Inflammatory macrophage treated with lipopolysaccharide for 1 hour (primary cell): Measurements from ENCODE around the gene PPP1R13B.

Experiments used
- DNase-seq, 2 donors: peaks; one replicate each; pipeline ENCODE4 v3.0.0-alpha.2; 2020 to 2022

PPP1R13B gene

DNA sequence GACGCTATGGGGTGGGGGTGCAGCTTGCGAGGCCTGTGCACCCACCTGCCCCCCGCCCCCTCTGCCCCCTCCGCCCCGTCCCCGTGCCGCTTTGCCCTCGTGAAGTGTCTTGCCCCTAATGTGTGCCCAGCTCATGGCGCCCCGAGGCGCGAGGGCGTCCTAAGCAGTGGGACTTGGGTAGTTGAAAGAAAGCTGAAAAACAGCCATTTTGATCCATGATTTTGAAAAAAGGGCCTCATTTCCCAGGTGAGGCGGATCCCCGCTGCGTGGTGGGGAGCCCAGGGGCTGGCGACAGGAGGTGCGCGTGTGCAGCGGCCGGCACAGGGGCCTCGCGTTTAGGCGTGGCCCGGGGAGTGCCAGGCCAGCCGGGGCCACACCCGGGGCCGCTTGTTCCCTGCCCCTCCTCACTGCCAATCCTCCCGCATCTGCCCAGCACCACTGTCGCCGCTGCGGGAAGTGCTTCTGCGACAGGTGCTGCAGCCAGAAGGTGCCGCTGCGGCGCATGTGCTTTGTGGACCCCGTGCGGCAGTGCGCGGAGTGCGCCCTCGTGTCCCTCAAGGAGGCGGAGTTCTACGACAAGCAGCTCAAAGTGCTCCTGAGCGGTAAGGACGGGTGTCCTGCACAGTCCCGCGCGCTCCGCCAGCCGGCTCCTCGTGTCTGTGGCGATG, 119.9 kb downstream of the PPP1R13B start:
- no peak for DNase-seq

GRCh38 chr14:103726474-103726873, 120.9 kb downstream of the PPP1R13B start:
- DNase-seq = no peak

- no peak for DNase-seq
Observed at GRCh38 chr14:103725739-103726395, 121.5 kb downstream of the PPP1R13B start.

GRCh38 chr14:103725001-103725682, 122.2 kb downstream of the PPP1R13B start:
- DNase-seq = no peak

DNA sequence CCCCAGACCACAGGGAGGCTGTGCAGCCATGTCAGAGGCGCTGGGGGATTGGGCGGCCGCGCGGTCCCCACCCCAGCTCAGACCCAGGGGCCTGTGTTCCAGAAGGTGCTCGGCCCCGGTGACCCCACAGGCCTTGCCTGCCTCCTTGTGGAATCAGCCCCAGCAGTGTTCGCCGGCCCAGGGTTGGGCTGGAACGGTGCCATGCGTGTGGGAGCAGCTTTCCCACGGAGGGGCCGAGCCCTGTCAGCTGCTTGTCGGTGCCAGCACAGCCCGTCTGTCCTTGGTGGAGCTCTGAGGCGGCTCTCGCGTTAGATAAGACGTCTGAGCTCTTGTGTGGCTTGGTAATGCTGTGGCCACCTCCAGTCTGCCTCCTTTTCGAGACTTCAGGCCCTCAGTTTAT, 123.3 kb downstream of the PPP1R13B start:
- DNase-seq = no peak

DNA sequence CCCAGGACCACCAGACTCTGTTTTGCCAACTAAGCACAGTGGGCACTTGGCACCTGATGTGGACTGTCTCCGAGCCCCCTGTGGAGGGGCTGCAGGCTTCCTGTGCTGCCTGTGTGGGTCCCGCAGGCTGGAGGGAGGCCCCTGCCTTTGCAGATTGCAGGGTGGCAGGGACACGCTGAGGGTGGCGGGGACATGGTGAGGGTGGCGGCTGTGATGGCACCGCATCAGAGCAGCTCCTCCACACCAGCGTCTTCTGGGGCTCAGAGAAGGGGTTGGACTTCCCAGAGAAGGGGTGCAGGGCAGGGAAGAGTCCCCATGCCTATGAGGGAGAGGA, 123.7 kb downstream of the PPP1R13B start:
- DNase-seq = no peak

- DNase-seq = no peak
Observed at GRCh38 chr14:103721334-103722120, 125.8 kb downstream of the PPP1R13B start.

GRCh38 chr14:103719751-103720150, 127.6 kb downstream of the PPP1R13B start:
- no peak for DNase-seq

DNA sequence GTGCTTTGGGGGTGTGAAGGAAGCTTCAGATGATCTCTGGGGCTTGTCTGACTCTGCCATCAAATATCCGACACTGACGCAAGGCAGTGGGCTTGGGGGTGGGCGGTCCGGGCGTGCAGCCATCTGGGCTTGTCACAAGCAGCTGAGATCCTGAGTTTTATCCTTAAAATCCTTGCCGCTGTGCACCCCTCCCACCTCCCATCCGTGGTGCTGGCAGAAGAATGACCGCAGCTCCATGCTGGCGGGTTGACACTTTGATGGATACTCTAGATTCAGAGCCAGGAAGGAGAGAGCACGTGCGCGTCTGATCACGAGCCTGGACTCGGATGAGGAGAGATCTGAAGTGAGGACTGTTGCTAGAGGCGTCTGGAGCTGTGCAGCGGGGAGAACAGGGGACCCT, 128.8 kb downstream of the PPP1R13B start:
- DNase-seq = no peak

- DNase-seq = no peak
Observed at GRCh38 chr14:103716899-103717411, 130.4 kb downstream of the PPP1R13B start.

GRCh38 chr14:103716091-103716801, 131.1 kb downstream of the PPP1R13B start:
- DNase-seq = peak; percentile 18 to 25

GRCh38 chr14:103715052-103716000, 132.0 kb downstream of the PPP1R13B start, which contains the start of the genes XRCC3 and ZFYVE21:
TSS of gene XRCC3 (minus strand) at chr14:103715451. CDS start at chr14:103711087, 4,364 bp downstream.
TSS of gene ZFYVE21 (plus strand) at chr14:103715810. CDS start at chr14:103715842, 32 bp downstream.
- DNase-seq = peak; percentile 99 to 100

- no peak for DNase-seq
Observed at GRCh38 chr14:103714063-103714724, 133.2 kb downstream of the PPP1R13B start.

- DNase-seq = no peak
Observed at GRCh38 chr14:103713304-103714062, 133.9 kb downstream of the PPP1R13B start.

- no peak for DNase-seq
Observed at GRCh38 chr14:103712633-103713247, 134.6 kb downstream of the PPP1R13B start.

GRCh38 chr14:103711516-103712431, 135.6 kb downstream of the PPP1R13B start:
- DNase-seq = no peak

DNA sequence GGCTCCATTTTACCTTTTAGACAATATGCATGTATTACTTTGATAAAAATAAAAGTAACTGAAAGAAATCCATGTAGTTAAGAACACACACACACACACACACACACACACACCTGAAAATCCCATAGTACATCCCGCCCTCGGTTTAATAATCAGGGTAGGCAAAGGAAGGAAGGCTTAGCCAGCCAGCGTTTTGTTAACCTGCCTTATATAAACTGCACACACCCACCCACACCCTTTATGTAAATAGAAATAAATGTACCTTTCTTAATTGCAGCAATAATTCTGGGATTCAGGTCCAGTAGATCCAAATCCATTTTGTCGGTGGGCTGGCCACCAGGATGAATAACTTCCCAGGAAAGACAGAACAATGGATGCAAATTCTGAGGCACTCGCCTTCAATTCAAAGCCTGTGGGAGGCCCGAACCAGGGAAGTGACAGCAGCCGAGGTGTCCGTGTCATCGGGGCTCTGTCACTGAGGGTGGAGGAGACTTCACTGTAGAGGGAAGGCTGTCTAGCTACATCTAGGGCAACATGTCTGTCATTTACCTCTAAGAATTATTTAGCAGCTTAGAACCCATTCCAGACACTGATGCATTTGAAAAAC, 136.5 kb downstream of the PPP1R13B start:
- no peak for DNase-seq

GRCh38 chr14:103709814-103710213, 137.6 kb downstream of the PPP1R13B start:
- DNase-seq = no peak
